Embryonic facial prominence (tissue), 1 donor: ENCODE data around the gene ABHD17C.
"Not testable (repeated sequence)": the region's sequence is repeated elsewhere in the genome, so short reads cannot be mapped to it uniquely, and the experiment has no call there.

Source experiments
- DNase-seq: peaks from one replicate; pipeline ENCODE4 v3.0.0-alpha.2; 2016; ENCODE audit errors: extremely low spot score

ABHD17C gene

DNA sequence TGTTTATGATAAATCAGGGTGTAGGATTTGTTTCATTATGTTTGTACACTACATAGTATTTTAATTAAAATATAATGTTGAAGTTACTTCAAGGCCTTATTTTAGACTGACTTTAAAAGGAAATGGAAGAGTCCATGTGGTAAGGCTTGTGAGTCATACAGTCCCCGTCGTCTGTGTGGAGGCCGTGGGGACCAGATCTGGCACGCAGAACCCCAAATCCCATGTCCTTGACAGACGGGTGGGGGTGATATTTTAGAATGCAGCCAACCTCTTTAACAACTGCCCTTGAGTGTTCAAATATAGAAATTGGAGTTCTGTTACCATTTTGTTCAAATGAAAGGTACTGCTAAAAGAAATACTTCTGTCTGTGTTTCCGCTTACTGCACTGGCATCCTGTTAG lies 35.8 kb downstream of the ABHD17C start:
- DNase-seq, result no peak

DNA sequence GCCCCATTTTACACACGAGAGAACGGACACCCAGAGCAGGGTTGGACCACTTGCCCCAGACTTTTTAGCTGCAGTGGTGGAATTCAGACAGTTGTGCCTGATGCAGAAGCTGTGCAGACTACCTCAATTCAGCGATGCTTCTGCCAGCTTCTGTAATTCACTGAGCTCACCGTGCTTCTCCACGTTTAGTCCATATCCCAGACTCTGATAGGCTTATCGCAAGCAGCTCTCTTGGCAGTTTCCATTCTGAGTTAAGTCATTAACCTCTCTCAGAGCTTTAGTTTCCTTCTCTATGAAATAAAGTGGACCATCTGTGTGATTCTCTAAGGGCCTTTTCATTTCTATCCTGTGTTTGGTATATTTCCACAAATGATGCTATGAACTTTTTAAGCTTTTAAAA lies 37.1 kb downstream of the ABHD17C start:
- no peak for DNase-seq

DNA sequence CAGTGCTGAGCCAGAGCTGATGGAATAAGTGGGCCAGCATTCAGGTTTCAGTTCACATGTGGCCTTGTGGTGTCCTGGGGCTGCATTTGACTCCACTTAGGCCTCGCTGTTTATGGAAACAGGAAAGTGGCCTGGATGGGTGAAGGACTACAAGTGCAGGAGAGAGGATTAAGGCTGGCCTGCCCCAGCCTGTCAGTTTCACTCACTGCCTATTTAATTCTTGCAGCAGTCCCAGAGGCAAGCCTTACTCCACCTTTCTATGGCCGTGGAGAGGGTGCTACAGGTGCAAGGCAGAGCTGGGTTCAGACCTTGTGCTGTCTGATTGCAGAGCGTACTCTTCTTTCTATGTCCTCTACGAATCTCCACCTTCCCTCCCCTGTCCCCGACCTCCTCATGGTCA lies 37.7 kb downstream of the ABHD17C start:
- no peak for DNase-seq

DNA sequence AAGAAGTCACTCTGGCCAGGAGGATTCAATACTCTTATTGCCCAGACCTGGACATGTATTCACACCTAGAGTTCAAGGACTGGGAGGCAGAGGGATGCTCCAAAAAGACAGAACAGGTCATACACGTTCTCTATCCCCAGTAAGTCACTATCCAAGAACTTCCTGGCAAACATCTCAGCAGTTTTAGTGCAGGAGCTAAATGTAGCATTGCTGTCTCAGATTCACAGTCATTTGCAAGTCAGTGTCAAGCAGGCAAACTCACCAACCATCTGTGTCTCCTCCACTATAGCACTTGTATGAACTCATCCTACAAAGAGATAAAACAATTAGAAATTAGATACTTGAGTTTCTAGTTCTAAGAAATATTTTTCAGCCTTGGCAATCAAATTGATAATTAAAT lies 38.4 kb downstream of the ABHD17C start:
- no peak for DNase-seq

DNA sequence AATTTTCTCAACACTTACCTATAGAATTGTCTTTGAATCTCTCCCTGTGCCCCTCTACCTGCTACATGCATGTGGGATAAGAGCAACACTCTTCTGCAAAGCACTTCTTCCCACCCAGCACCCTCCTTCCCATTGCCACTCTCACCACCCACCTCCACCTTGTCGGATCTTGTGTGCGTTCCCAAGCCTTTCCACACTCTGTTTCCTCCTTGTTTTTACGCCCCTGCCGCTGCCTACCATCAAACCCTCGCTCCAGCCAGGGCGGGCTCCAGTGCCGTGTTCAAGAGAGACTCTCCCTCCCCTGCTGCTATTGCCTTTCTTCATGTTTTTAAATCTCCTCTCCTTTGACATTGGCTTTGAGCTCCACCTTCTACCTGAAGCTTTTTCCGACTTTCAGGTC lies 40.2 kb downstream of the ABHD17C start:
- no peak for DNase-seq

DNA sequence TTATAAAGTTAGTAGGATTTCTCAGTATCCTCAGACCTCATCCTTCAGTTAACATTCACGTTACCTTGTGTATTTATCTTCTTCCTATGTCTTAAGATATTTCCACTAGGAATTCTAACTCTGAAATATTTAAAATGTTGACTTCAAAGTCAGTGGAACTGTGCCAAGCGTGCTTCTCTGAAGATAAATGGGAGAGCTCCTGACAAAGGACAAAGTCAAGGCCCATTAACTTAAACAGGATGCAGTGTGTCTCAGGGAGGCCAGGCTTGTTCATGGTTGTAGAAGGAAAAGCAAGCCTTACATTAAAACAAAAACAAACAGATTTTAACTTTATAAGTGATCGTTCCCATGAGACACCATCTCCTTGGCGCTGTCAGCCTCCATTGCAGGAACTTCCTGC lies 41.5 kb downstream of the ABHD17C start:
- DNase-seq, result no peak

DNA sequence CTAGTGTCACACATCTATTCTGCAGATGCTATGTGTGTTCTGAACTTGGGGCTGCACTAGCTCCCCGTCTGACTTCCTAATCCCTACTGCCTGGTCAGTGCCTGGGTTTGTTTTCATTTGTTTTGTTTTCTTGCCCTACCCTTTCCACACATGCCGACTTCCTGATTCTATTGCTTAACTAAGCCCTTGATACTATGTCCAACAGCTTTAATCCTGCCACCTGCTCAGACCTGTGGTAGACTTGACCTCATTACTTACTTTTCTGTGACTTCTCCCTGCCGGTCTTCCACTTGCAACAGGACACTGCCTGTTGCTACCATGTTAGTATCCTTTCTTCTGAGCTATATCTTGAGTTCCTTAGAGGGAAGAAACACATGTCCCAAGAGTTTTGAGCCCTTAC lies 44.8 kb downstream of the ABHD17C start:
- DNase-seq, result no peak

DNA sequence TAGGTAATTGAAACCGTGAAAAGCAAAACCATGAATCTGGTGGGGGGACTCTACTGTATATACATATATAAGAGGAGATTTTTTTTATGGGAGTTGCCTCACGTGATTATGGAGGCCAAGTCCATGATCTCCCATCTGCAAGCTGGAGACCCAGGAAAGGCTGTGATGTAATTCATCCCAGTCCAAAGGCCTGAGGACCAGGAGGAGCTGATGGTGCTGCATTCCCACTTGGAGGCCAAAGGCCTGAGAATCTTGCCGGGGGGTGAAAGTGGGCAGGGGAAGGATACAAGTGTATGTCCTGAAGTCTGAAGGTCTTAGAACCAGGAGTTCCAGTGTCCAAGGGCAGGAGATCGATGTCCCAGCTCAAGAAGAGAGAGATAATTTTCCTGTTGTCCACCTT lies 47.0 kb downstream of the ABHD17C start:
- DNase-seq, result no peak

DNA sequence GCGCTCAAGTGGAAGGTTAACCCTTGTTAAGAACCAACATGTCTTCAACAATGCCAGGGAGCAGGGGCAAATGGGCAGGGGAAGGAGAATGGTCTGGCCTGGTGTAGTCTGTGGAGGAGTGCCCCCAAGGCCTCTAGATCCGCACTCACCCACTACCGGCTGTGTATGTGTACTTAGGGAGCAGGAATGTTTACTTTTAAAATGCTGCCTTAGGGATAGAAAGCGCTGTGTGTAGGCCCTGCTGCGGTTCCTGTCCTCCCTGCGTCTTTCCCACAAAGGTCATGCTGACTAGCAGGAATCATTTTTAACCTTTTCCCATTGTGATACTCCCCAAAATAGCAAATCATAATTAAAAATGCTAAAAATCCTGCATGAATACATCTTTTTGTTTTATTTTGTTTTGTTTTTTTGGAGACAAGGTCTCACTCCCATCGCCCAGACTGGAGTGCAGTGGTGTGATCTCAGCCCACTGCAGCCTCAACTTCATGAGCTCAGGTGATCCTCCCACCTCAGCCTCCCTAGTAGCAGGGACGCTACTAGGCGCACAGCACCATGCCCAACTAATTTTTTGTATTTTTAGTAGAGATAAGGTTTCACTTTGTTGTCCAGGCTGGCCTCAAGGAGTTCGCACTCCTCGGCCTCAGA lies 48.2 kb downstream of the ABHD17C start:
- no peak for DNase-seq

DNA sequence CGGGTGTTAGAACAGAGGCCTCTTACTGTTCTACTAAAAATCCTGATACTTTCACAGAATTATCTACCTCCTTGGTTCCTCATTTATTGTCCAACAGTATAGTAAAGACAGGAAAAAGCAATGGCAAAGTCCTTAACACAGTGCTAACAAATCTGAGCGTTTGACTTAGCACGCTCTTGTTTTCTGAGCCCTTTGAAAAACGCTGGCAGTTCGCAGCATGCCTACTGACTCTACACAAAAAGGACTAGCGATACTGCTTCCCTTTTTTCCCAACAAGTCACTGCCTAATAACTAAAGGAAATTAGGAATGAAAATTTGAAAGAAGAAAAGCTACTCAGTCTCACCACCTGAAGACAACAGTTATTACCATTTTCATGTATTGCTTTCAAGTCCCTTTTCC lies 49.3 kb downstream of the ABHD17C start:
- no peak for DNase-seq

DNA sequence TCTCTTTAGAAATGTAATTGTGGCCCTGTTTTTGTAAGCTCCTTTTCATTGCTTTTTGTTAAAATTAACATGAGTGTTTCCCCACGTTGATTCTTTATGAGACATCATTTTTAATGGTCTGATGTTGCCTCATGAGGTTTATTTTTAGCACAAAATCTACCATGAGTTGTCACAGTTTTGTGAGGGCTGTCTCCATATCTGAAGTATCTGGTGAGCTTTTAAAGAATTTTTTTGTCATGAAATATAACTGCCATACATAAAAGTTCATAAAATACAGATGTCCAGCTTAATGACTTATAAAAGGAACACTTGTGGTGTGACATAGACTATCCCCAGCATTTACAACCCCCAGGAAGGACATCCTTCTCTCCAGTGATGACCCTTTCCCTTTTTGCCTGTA lies 49.7 kb downstream of the ABHD17C start:
- DNase-seq, result no peak

DNA sequence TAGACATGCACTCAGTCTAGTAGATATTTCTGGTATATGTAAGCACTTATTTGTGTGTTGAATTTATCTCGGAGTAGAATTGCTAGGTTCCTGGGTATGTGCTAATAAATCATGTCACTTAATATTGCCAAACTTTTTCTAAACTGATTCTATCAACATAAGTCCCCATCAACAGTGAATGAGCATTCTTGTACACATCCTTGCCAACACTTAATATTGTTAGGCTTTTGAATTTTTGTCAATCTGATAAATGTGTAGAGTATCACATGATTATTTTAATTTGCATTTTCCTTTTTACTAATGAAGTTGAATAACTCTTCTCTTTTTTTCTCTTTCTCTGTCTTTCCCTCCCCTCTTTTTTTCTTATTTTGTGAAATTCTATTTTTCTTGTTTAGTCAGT lies 50.8 kb downstream of the ABHD17C start:
- no peak for DNase-seq

DNA sequence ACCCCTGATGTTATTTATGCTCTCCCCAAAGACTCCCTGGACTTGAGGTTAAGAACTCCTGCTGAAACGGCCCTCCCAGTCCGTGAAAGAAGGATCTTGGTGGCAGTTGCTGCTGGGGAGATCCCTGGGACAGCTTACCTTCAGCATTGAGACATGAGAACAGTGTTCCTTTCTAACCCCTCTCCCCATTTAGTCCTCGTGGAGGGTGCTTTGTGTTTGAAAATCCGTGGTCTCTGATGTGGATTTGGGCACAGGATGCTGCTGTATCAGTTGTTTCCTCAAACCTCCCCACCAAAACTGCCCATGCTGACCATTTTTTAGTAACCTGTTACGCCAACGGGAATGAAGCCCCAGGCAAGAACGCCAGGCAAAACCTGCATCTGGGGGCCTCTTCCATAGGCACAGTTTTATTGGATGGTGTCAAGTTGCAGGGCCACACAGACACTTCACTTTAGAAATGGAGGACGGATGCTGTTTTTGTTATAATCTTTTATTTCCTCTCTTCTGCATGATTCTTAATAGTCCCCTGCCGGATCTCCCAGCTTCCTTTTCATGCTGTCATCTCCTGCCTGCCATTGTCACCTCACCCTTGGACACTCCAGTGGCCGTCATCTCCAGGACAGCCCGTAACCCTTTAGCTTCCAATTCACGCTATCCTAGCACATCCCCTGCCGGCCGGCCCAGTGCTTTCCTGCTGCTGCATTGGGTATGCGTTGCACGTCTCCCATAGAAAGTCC lies 52.4 kb downstream of the ABHD17C start:
- DNase-seq, result no peak

DNA sequence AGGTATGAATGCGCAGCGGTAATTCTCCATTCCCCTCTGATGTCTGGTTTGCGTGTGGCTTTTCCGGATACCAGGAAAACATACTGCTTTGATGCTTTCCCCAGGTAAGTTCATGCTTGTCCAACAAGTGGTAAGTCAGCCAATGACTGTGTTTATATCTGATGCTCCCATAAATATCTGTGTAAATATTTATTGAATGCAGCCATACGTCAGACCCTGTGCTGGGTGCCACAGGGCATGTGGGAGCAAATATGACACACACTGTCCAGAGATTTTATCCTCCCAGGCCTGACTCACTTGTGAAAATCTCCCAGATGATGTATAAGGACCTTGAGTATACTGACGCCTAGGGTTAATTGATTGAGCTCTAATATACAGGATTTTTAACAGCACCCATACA lies 54.5 kb downstream of the ABHD17C start:
- no peak for DNase-seq

DNA sequence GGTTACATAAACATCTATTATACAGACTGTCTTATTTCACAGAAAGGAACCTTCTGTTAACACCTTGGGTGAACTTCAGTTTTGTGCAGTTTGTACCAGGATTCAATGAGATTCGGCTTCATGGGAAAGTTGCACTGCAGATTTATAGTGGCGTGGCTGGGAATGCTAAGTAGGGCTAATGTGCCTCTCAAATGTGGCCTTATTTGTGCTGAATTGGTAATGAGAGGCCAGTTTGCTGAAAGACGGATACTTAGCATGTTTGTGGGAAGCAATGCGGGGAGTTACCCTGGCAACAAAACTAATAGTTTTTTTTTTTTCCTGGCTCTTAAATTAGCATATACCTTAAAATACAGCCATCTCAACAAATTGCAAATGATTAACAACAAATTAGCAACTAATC lies 55.5 kb downstream of the ABHD17C start:
- DNase-seq, result no peak

DNA sequence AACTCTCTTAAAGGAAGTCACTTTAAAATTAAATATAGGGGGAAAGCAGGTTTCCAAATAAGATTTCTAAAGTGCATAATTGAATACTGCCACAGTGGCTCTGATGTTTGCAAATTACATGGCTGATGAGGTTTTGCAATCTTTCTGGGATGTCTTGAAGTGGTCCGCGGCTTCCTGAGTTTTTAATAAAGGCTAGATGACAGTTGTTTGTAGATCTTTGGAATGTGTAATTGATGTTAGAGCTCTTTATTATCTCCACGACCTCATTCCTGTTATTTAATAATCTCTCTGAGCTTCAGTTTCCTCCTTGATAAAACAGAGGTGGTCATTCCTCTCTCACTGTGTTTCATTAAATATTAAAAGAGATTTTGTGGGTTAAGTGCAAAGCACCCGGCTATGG lies 57.1 kb downstream of the ABHD17C start:
- DNase-seq, result no peak

DNA sequence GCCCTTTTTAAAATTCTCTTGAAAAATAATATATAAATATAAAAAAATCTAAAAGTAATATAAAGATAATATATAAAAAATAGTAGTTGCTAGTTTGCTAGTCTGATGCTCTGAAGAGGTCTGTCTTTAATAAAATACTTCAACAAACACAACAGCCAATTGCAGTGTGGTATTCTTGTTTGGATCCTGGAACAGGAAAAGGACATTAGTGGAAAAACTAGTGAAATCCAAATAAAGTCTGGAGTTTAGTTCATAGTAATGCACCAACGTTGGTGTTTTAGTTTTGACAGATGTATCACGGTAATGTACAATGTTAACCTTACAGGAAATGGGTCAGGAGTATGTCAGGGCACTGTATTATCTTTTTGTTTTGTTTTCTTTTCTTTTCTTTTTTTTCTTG lies 58.1 kb downstream of the ABHD17C start:
- no peak for DNase-seq

DNA sequence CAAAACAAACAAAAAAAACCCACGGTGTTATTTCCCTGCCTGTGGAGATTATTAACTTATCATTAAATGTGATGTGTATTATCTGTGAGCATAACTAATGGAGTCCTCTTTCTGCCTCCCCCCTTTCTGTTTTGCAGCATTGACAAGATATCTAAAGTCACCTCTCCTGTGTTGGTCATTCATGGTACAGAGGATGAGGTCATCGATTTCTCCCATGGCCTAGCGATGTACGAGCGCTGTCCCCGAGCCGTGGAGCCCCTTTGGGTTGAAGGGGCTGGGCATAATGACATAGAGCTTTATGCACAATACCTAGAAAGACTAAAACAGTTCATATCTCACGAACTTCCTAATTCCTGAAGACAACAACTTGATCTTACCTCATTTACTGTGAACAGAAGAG lies 58.9 kb downstream of the ABHD17C start:
- DNase-seq, result no peak

DNA sequence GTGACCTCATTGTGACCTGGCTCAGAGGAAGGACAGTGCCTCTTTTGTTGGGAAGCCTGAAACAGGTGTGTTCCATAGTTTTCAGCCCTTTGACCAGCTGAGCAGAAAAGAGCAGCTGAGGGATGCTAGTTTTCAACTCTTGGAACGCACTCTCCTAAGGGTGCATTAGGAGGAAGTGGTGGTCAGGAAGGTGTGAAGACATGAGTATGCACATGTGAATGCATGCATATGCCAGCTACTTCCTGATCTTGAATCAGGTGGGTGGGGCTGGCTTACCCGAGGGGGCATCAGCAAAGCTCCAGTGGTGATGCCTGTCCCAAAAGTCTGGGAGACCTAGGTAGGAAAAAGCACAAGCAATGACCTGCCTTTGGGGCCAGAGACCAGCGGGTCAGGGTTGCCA lies 60.8 kb downstream of the ABHD17C start:
- no peak for DNase-seq

DNA sequence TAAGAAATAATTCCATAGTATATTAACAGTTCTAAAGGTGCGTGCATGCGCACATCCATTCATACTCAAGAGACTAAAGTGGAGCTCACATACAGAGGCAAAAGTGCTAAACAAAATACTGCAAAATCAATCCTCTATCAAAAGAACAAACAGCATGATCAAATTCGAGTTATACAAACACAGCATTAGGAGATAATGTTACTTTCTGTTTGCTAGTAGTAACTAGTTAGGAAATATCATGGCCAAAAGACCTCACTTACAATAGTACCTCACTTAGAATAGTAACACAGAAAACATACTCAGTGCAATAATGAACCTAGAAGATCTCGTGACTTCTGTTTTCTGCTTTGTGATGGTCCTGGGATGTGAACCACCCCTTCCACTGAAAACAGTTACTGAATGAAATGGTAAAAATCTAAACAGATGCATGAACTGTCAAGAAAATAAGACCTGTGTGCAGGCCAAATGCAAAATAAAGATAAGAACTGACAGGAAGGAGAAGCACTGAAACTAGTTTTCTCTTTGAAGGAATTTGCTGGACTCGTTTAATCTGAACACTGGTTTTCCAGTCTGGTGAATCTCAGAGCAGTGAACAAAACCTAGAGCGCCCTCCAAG lies 63.1 kb downstream of the ABHD17C start:
- no peak for DNase-seq

DNA sequence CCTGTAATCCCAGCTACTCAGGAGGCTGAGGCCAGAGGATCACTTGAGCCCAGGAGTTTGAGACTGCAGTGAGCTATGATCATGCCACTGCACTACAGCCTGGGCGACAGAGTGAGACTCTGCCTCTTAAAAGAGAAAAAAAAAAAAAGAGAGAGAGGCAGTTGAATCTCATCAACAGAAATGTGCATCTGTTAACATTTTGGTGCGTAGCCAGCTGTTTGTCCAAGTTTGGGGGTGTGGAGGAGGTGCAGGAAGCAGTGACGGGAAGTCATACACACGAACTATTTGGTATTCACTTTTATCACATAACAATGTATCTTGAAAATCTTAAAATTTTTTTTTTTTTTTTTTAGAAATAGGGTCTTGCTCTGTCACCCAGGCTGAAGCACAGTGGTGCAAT lies 65.8 kb downstream of the ABHD17C start:
- DNase-seq, result no peak

DNA sequence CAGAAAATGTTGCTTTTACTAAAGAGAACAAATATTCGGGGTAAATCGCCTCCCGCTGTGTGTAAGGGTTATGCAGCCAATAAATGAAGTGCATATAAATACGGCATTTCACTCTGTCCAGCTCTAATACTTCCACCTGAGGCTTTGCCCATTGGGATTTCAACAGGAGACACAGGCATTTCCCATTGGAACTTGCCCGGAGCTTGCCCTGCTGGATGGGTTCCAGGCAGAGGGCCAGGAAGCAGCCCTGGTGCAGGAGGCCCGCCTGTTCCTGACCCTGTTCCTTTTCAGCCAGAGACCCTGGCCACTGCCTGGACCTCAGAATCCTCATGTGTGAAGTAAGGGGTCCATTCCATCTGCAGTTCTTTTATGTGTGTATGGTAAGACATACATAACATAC lies 66.6 kb downstream of the ABHD17C start:
- DNase-seq, result no peak

DNA sequence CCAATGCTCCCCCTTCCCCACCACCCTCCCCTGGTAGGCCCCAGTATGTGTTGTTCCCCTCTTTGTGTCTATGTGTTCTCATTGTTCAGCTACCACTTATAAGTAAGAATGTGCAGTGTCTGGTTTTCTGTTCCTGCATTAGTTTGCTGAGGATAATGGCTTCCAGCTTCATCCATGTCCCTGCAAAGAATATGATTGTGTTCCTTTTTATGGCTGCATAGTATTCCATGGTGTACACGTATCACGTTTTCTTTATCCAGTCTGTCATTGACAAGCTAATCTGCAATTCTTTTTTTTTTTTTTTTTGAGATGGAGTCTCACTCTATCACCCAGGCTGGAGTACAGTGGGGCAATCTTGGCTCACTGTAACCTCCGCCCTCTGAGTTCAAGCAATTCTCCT lies 68.1 kb downstream of the ABHD17C start:
- DNase-seq, result not testable (repeated sequence)
